GM12801 (cell line): ENCODE data around the gene TBC1D14.

ENCODE experiments used
- CTCF ChIP-seq: IDR thresholded peaks from one replicate; pipeline ENCODE4 v1.5.1; 2011; ENCODE audit warnings: control low read depth; ENCODE audit not compliant: insufficient read length; ENCODE audit errors: extremely low read depth

Gene TBC1D14

GRCh38 chr4:7068883-7069282 lies 159.3 kb downstream of the TBC1D14 start:
- no peak for TF ChIP-seq CTCF

- peak; percentile 94 for TF ChIP-seq CTCF
These were observed 161.3 kb downstream of the TBC1D14 start for GRCh38 chr4:7070729-7071511.

- TF ChIP-seq CTCF, result no peak
These were observed 163.4 kb downstream of the TBC1D14 start for GRCh38 chr4:7073059-7073458.

GRCh38 chr4:7073526-7074390 lies 164.1 kb downstream of the TBC1D14 start:
- TF ChIP-seq CTCF, result no peak

- TF ChIP-seq CTCF, result no peak
These were observed 164.8 kb downstream of the TBC1D14 start for GRCh38 chr4:7074426-7074825.

- no peak for TF ChIP-seq CTCF
These were observed 166.5 kb downstream of the TBC1D14 start for GRCh38 chr4:7075962-7076695.

GRCh38 chr4:7076696-7077082 lies 167.1 kb downstream of the TBC1D14 start:
- TF ChIP-seq CTCF, result no peak
